ENCODE data around the gene RPL31. TPM values are rescaled to one million over a fixed set of nuclear protein-coding genes. Genes with fewer than 3 reads are reported as not detected.

Gene RPL31
- 924 and 957 TPM in 2 replicates for total RNA-seq

DNA sequence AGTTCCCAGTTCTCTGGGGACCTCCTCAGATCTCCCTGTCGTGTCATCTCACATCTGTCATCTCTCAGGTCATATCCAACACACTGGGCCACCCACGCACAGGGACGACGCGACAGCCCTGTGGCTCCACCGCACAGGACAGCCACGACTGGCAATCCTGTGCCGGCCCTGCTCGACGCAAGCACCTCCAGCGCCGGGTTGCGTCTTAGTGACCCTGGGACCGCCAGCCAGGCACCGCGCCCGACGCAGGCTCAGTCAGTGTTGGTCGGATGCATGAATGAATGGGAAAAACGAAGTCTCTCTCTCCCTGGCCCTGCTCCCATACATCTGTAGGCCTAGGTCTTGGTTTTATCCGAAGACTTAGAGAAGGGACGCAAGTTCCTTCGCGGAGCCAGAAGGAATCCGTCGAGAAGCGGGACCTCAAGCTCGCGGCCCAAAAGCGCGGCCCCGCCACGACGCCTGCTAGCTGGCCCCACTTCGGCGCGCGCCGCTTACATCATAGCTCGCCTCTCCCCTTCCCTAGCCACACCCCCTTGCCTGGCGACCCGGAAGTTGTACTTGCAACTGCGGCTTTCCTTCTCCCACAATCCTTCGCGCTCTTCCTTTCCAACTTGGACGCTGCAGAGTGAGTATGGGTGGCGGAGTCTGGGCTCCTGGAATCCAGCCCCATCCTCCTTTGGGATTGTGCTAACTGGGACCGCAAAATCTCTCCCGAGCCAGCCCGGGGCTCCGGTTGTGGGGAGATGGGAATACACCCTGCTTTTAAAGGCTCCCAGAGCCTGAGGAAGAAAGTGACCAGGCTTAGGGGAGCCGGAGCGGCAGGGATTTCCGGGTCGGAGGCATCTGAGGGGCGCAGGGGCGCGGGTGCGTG lies at the start of gene RPL31:
Gene RPL31 (plus strand): TSS at position 599 of the 871 bp plus-strand sequence. CDS start 413 bp downstream, outside the sequence.

Other genes starting within 250 kb of the RPL31 start
- 34.9 and 35.6 TPM in 2 replicates for gene NPAS2, start 182.2 kb upstream of the RPL31 start, total RNA-seq
- gene TBC1D8, start 149.1 kb downstream of the RPL31 start, total RNA-seq = 60.9 and 62.6 TPM in 2 replicates

All from thoracic aorta endothelial cell (primary cell).